SU-DHL-6 (cell line): Measurements from ENCODE around the gene INPP5A.

ENCODE experiments used
- EZH2phosphoT487 ChIP-seq: fragments of 200-600 bp; sonication (generic), shearing (Covaris generic); conservative IDR thresholded peaks from 2 replicates; pipeline ENCODE4 v1.6.1; 2018; ENCODE audit warnings: mild to moderate bottlenecking, antibody characterized with exemption, low read length, moderate library complexity, mixed read lengths
- TF ChIP-seq, protein P1 (sequence below): fragments of 200-600 bp; sonication (generic); IDR thresholded peaks from one replicate; pipeline ENCODE4 v1.5.1; 2017; ENCODE audit warnings: antibody characterized with exemption, mild to moderate bottlenecking, low read length, moderate library complexity; ENCODE audit not compliant: insufficient read depth, poor library complexity, severe bottlenecking

- TF ChIP-seq, protein P1, sequence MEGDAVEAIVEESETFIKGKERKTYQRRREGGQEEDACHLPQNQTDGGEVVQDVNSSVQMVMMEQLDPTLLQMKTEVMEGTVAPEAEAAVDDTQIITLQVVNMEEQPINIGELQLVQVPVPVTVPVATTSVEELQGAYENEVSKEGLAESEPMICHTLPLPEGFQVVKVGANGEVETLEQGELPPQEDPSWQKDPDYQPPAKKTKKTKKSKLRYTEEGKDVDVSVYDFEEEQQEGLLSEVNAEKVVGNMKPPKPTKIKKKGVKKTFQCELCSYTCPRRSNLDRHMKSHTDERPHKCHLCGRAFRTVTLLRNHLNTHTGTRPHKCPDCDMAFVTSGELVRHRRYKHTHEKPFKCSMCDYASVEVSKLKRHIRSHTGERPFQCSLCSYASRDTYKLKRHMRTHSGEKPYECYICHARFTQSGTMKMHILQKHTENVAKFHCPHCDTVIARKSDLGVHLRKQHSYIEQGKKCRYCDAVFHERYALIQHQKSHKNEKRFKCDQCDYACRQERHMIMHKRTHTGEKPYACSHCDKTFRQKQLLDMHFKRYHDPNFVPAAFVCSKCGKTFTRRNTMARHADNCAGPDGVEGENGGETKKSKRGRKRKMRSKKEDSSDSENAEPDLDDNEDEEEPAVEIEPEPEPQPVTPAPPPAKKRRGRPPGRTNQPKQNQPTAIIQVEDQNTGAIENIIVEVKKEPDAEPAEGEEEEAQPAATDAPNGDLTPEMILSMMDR = no peak
- no peak for TF ChIP-seq EZH2phosphoT487
Observed at GRCh38 chr10:132590752-132591121, 53.1 kb downstream of the INPP5A start.
